HG03103 (cell line): ENCODE measurements around the gene KIF5A.
"Not testable (repeated sequence)": the region's sequence is repeated elsewhere in the genome, so short reads cannot be mapped to it uniquely, and the experiment has no call there.

Experiments
- ATAC-seq: cut with Tn5 transposase; IDR thresholded peaks from one replicate; pipeline ENCODE4 v1.9.1; 2021; ENCODE audit warnings: low read depth; ENCODE audit not compliant: unreplicated experiment

KIF5A gene

DNA sequence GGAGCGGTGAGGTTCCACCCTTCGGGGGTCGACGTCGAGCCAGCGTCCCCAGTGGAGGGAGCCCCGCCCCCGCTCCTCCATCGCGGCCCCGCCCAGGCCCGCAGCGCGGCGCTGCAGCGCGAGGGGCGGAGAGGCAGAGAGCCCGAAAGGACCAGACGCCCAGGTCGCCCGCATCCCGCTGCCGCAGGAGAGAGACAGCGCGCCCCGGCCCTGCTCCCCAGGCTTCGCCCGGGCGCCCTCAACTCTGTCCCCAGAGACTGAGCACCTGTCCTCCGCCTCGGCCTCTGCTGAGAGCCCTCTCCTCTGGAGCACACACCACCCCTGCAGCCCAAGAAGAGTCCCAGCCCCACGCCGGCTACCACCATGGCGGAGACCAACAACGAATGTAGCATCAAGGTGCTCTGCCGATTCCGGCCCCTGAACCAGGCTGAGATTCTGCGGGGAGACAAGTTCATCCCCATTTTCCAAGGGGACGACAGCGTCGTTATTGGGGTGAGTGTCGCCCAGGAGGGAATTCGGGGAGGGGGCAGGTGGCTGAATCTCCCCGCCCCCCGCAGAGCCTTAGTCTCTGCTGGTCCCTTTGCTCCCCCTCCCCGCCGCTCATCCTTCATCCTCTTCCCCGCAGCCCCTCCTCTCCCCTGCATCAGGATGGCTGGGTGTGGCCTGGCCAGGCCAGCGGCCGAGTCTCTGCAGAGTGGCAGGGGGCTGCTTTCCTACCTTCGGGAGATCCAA lies at the start of gene KIF5A:
TSS of gene KIF5A (plus strand) at position 136 of the 732 bp plus-strand sequence. CDS start at position 364, 228 bp downstream.
- ATAC-seq = no peak

DNA sequence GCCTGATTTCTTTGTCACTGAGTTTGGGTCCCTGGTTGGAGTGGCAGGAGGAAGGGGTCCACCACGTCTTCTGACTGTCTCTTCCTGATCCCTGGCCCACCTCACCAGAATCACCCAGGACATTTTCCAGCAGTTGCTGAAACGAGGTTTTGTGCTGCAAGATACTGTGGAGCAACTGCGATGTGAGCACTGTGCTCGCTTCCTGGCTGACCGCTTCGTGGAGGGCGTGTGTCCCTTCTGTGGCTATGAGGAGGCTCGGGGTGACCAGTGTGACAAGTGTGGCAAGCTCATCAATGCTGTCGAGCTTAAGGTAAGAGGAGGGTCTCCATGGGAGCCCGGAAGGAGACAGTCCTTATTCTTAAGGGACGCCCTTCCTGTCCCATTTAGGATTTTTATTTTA lies 49.6 kb upstream of the KIF5A start:
- no peak for ATAC-seq

DNA sequence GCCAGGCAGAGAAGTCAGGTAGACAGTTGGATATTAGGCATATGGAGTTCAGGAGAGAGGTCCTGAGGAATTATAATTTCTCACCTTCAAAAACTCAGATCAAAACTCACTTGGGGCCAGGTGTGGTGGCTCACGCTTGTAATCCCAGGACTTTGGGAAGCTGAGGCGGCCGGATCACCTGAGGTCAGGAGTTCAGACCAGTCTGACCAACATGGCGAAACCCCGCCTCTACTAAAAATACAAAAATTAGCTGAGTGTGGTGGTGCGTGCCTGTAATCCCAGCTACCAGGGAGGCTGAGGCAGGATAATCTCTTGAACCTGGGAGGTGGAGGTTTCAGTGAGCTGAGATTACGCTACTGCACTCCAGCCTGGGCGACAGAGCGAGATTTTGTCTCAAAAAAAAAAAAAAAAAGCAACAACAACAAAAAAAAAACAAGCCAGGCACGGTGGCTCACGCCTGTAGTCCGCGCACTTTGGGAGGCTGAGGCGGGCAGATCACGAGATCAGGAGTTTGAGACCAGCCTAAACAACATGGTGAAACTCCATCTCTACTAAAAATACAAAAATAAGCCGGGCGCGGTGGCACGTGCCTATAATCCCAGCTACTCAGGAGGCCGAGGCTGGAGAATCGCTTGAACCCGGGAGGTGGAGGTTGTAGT lies 47.4 kb upstream of the KIF5A start:
- ATAC-seq = not testable (repeated sequence)

DNA sequence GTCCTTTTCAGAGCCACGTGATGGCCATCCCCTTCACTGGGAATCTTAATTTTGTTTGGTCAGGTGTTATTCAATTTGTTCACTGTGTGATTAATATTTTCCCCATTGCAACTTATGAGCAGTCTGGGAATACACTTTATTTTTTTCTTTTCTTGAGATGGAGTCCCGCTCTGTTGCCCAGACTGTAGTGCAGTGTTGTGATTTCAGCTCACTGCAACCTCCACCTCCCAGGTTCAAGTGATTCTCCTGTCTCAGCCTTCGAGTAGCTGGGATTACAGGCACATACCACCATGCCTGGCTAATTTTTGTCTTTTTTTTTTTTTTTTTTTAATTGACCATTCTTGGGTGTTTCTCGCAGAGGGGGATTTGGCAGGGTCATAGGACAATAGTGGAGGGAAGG lies 43.3 kb upstream of the KIF5A start:
- not testable (repeated sequence) for ATAC-seq

DNA sequence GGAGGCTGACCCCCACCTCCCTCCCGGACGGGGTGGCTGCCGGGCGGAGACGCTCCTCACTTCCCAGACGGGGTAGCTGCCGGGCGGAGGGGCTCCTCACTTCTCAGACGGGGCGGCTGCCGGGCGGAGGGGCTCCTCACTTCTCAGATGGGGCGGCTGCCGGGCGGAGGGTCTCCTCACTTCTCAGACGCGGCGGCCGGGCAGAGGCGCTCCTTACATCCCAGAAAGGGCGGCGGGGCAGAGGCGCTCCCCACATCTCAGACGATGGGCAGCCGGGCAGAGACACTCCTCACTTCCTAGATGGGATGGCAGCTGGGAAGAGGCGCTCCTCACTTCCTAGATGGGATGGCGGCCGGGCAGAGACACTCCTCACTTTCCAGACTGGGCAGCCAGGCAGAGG lies 42.0 kb upstream of the KIF5A start:
- not testable (repeated sequence) for ATAC-seq

DNA sequence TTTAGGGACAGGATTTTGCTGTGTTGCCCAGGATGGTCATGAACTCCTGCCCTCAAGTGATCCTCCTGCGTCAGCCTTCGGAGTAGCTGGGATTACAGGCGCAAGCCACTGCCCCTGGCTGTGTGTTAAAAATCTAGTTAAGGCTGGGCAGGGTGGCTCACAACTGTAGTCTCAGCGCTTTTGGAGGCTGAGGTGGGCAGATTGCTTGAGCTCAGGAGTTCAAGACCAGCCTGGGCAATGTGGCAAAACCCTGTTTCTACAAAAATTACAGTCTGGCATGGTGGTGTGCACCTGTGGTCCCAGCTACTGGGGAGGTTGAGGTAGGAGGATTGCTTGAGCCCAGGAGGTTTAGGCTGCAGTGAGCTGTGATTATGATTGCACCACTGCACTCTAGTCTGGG lies 38.7 kb upstream of the KIF5A start:
- ATAC-seq = no peak

DNA sequence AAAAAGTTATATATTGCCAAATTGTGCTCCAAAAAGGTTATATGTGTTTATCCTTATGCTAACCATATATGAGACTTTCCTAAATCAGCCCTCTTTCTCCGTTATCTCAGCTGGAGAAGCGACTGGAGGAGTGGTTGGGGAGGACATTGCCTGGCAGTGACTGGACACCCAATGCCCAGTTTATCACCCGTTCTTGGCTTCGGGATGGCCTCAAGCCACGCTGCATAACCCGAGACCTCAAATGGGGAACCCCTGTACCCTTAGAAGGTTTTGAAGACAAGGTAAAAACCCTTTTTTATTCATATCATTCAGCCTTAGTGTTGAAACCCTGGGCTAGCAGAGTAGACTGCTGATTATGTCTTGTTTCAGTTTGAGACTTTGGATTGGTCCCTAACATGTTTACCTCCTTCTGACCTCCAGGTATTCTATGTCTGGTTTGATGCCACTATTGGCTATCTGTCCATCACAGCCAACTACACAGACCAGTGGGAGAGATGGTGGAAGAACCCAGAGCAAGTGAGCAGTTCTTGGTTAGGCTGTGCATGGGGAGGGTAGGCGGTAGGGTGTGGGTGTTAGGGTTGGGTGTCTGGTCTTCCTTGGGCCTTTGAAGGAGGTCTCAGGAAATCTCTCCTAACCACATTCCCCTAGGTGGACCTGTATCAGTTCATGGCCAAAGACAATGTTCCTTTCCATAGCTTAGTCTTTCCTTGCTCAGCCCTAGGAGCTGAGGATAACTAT lies 38.1 kb upstream of the KIF5A start:
- ATAC-seq = no peak

DNA sequence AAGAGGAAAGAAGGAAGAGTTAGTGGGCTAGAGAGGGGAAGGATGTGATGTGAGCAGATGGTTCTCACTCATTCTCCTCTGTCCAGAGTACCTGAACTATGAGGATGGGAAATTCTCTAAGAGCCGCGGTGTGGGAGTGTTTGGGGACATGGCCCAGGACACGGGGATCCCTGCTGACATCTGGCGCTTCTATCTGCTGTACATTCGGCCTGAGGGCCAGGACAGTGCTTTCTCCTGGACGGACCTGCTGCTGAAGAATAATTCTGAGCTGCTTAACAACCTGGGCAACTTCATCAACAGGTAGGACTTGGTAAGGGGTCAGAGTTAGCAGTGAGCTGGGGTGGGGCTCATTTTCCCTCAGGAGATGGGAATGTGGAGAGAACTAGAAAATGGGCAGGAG lies 37.2 kb upstream of the KIF5A start:
- no peak for ATAC-seq

DNA sequence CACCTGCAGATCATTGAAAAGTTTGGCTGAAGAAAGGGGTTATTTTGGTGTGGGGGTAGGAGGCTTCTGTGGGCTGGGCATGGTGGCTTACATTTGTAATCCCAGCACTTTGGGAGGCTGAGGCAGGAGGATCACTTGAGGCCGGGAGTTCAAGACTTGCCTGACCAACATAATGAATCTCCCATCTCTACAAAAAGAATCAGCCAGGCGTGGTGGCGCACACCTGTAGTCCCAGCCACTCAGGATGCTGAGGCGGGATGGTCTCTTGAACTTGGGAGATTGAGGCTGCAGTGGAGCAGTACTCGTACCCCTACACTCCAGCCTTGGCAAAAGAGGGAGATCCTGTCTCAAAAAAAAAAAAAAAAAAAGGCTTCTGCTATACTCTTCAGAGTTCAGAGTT lies 36.6 kb upstream of the KIF5A start:
- ATAC-seq = no peak

DNA sequence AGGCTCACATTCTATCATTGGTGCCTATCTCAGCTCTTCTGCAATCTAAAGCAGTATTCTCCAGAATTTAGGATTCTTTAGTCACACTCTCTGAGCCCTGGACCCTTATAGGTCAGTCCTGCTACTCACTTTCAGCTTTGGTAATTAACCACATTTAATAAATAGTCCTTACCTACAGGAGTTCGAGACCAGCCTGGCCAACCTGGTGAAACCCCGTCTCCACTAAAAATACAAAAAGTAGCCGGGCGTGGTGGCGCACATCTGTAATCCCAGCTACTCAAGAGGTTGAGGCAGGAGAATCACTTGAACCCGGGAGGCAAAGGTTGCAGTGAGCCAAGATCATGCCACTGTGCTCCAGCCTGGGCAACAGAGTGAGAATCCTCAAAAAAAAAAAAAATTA lies 36.2 kb upstream of the KIF5A start:
- ATAC-seq = not testable (repeated sequence)

DNA sequence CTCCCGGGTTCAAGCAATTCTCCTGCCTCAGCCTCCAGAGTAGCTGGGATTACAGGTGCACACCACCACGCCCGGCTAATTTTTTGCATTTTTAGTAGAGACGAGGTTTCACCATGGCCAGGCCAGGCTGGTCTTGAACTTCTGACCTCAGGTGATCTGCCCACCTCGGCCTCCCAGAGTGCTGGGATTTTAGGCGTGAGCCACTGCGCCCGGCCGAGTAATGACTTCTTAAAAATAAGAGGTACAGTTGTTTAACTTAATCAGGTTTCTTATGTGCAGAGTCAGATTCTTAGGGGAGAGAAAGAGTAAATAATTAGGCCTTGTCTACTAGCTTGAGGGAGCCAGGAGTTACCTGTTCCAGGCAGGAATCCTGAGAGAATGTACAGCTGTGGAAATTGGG lies 35.6 kb upstream of the KIF5A start:
- not testable (repeated sequence) for ATAC-seq

DNA sequence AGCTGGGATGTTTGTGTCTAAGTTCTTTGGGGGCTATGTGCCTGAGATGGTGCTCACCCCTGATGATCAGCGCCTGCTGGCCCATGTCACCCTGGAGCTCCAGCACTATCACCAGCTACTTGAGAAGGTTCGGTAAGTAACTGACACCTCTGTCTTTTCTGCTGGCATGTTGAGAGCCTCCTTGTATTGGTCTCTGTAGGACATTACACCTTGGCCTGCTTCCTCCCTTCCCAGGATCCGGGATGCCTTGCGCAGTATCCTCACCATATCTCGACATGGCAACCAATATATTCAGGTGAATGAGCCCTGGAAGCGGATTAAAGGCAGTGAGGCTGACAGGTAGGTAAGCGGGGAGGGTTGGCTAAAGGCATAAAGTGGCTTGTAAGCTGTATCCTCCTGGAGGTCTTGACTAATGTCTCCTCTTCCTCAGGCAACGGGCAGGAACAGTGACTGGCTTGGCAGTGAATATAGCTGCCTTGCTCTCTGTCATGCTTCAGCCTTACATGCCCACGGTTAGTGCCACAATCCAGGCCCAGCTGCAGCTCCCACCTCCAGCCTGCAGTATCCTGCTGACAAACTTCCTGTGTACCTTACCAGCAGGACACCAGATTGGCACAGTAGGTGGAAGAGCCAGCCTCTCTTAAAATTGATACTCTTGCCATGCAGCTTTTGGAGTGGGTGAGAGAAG lies 35.0 kb upstream of the KIF5A start:
- no peak for ATAC-seq

DNA sequence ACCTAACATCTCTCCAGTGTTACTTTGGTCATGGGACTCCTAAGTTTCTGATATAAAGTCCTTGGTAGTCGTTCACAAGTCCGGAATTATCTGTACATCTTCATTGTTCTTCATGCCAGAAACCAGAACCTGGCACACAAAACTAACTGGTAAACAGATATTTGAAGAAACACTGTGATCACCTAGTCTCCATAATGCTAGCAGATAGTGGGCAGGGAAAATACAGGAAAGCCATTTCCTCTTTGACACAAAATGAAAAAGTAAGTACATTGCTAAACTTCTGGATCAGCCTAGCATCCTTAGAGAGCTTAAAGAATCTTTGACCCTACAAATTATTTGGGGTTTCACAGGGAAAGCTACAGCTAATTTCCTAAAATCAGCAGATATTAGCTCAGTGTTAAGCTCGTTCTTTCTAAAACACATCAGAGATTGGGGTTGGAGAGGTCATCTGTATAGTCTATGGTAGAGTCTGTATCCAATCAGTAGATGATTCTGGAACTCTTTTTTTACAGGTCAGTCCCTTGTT lies 34.4 kb upstream of the KIF5A start:
- ATAC-seq = no peak

DNA sequence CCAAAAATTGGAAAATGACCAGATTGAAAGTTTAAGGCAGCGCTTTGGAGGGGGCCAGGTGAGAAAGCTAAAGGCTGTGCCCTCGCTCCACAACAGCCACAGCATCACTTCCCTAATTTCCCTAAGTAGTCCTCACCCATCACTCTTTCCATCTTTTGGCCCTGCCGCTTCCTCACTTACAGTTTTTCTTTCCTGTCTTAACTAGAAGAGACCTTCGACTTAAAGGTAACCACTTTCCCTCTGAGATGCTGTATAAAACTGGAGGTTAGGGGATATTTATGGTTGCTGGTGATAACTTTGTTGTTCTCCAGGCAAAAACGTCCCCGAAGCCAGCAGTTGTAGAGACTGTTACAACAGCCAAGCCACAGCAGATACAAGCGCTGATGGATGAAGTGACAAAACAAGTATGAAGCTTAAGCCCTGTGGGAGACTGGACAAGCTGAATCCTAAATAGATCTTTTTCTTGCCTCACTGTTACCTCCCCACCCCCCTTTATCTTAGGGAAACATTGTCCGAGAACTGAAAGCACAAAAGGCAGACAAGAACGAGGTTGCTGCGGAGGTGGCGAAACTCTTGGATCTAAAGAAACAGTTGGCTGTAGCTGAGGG lies 33.8 kb upstream of the KIF5A start:
- ATAC-seq = no peak

DNA sequence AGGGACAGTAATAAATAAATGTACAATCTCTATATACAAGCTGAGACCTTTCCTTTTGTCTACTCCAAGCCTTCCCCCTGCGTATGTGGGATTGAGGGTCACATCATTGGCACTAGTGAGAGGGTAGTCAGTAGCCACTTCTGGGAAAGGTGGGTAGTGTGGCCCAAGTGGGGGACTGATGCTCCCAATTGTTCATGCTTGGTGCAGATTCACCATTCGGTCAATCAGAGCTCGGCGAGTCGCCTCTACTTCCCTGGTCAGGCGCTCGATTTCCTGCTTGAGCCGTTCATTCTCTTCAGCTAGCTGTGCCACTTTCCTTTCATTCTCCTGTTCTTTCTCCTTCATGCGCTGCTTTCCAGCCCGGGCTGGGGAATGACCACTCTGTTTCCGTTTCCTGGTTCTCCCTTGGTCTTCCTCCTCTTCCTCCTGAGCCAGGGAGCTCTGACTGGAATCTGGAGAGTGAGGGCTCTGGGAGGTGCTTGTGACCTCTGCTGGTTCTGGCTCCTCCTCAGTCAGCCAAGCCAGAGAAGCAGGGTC lies 33.2 kb upstream of the KIF5A start:
- ATAC-seq = no peak

DNA sequence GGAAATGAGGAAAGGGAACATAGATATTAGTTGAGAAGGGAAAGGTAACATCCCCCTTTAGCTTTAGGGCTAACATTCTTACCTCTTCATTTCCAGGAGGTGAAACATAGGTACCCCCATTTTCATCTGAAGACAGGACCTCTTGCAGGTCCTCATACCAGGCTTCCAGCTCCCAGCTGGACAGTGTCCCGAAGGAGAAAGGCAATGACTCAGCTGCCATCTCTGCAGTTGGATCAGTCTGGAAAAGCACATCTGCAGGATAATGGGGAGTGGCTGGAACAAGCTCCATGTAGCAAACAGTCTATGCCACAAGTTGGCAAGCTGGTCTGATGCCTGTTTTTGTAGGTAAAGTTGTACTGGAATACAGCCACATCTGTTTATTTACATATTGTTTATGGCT lies 32.7 kb upstream of the KIF5A start:
- no peak for ATAC-seq

DNA sequence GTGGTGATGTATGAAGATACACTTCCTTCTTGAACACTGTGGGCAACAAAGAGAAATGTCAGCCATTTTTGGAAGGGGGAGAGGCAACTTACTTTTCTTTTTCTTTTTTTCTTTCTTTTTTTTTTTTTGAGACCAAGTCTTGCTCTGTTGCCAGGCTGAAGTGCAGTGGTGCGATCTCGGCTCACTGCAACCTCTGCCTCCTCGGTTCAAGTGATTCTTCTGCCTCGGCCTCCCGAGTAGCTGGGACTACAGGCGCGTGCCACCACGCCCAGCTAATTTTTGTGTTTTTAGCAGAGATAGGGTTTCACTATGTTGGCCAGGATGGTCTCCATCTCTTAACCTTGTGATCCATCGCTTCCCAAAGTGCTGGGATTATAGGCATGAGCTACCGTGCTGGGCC lies 32.1 kb upstream of the KIF5A start:
- not testable (repeated sequence) for ATAC-seq

DNA sequence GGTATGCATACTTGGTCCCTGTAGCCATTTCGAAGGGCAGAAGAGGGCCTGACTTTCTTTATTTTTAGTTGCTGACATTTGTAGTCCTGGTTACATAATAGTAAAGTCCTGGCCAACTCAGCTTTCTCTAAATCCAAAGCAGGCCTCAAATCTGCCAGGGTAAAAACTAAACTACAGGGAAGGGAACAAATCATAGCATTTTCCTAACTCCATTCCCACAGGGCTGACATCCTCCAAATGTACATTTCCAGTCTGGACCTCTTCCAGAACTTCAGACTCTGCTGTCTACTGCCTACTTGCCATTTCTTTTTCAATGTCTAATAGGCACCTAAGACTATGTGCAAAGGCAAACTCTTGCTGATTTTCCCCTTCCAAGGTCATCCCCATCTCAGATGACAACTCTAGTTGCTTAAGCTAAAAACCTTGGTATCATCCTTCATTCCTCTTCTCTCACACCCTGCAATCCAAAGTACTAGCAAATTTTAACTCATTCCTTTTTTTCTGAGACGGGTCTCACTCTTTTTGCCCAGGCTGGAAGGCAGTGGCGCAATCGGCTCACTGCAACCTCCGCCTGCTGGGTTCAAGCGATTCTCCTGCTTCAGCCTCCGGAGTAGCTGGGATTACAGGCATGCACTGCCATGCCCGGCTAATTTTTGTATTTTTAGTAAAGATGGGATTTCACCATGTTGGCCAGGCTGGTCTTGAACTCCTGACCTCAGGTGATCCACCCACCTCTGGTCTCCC lies 31.5 kb upstream of the KIF5A start:
- ATAC-seq = no peak
